Panc1 (cell line): ENCODE data around the gene GIT1. TPM values are rescaled to one million over a fixed set of nuclear protein-coding genes. Genes with fewer than 3 reads are reported as not detected.

ENCODE experiments used
- ATAC-seq: fragments of 200-7000 bp; cut with Tn5 transposase; 2 replicates; pipeline ENCODE4 v1.9.1; 2020; ENCODE audit warnings: mild to moderate bottlenecking, moderate library complexity
- BruUV-seq: library from RNA; stranded (reverse); fragments of 400-500 nt; replicated peaks from 2 replicates; lab custom pipeline; 2021; lab: Mats Ljungman, UMichigan
- CTCF ChIA-PET: fragments of 300-600 bp; sonication (Branson Sonifier 250); formaldehyde crosslinking; loops from one replicate; lab custom pipeline; 2022; ENCODE audit warnings: antibody characterized with exemption; lab: Charles Lee
- POLR2A ChIA-PET: fragments of 300-600 bp; sonication (Branson Sonifier 250); formaldehyde crosslinking; loops from one replicate; lab custom pipeline; 2022; ENCODE audit warnings: antibody characterized with exemption; lab: Charles Lee
- DNase-seq: peaks from one replicate; pipeline ENCODE4 v3.0.0-alpha.2; 2010; ENCODE audit warnings: low read depth, low spot score
- H3K27ac ChIP-seq: 2 replicates; pipeline ENCODE4 v1.5.1; 2011; ENCODE audit warnings: mild to moderate bottlenecking, low read length, inconsistent platforms
- H3K27me3 ChIP-seq: fragments of 200-500 bp; sonication (Bioruptor generic); 2 replicates; pipeline ENCODE4 v1.6.0; 2014; ENCODE audit warnings: low read length, inconsistent platforms; ENCODE audit not compliant: control insufficient read depth, insufficient read depth
- H3K36me3 ChIP-seq: fragments of 200-500 bp; sonication (Bioruptor generic); 2 replicates; pipeline ENCODE4 v1.5.1; 2014; ENCODE audit warnings: inconsistent platforms, mild to moderate bottlenecking, low read length, moderate library complexity; ENCODE audit not compliant: control insufficient read depth, insufficient read depth
- H3K4me1 ChIP-seq: 2 replicates; pipeline ENCODE4 v1.5.1; 2011; ENCODE audit warnings: inconsistent platforms, mild to moderate bottlenecking, low read length, moderate library complexity; ENCODE audit not compliant: control insufficient read depth, insufficient read depth
- H3K4me3 ChIP-seq, 2 experiments: 2 replicates each; pipeline ENCODE4 v1.5.1; 2011 to 2012; ENCODE audit warnings: low read depth in 2 of 2, low read length in 2 of 2, mild to moderate bottlenecking in 2 of 2, inconsistent platforms in 1 of 2, moderate library complexity in 1 of 2
- H3K9me3 ChIP-seq: fragments of 200-500 bp; sonication (Bioruptor generic); 2 replicates; pipeline ENCODE4 v1.5.1; 2014; ENCODE audit warnings: low read depth, mild to moderate bottlenecking, inconsistent platforms, low read length, moderate library complexity; ENCODE audit not compliant: control insufficient read depth, insufficient read depth
- POLR2AphosphoS5 ChIP-seq: IDR thresholded peaks from 2 replicates; pipeline ENCODE4 v1.6.1; 2012; ENCODE audit warnings: mild to moderate bottlenecking, low read depth, low read length, moderate library complexity
- SIN3A ChIP-seq: IDR thresholded peaks from 2 replicates; pipeline ENCODE4 v1.6.1; 2012; ENCODE audit warnings: low read depth, mild to moderate bottlenecking, low read length, moderate library complexity, borderline replicate concordance; ENCODE audit not compliant: insufficient read depth
- TCF7L2 ChIP-seq: IDR thresholded peaks from 2 replicates; pipeline ENCODE4 v1.6.1; 2011; ENCODE audit warnings: mild to moderate bottlenecking, low read depth, low read length, inconsistent platforms
- in situ Hi-C: cut with HindIII; loops from 2 replicates; pipeline ENCODE4 v1.10.0; 2016; ENCODE audit warnings: low sequenced_read_pairs, low pct_unique_long_range_greater_than_20kb
- intact Hi-C: fragments of 100-400 bp; cut with micrococcal nuclease; formaldehyde crosslinking; loops from one replicate; pipeline ENCODE4 v1.10.0; 2022; ENCODE audit not compliant: unreplicated experiment
- total RNA-seq: library from RNA; stranded (reverse); gene quantifications from one replicate; pipeline ENCODE4 v1.2.1, GENCODE V29; 2021; ENCODE audit not compliant: unreplicated experiment
- TF ChIP-seq, protein P1 (sequence below): fragments of 450-650 bp; IDR thresholded peaks from 2 replicates; pipeline ENCODE4 v1.5.1; 2017; ENCODE audit warnings: mild to moderate bottlenecking
- TF ChIP-seq, protein P2 (sequence below), 2 experiments: IDR thresholded peaks; 2 replicates each; pipeline ENCODE4 v1.6.1; 2011 to 2012; ENCODE audit warnings: low read depth in 2 of 2, control low read depth in 1 of 2, low read length in 1 of 2, mild to moderate bottlenecking in 1 of 2, moderate library complexity in 1 of 2; ENCODE audit not compliant: insufficient read depth in 1 of 2

The GIT1 gene
- total RNA-seq, 1 experiment from 2014 or later, result 94.6 TPM

DNA sequence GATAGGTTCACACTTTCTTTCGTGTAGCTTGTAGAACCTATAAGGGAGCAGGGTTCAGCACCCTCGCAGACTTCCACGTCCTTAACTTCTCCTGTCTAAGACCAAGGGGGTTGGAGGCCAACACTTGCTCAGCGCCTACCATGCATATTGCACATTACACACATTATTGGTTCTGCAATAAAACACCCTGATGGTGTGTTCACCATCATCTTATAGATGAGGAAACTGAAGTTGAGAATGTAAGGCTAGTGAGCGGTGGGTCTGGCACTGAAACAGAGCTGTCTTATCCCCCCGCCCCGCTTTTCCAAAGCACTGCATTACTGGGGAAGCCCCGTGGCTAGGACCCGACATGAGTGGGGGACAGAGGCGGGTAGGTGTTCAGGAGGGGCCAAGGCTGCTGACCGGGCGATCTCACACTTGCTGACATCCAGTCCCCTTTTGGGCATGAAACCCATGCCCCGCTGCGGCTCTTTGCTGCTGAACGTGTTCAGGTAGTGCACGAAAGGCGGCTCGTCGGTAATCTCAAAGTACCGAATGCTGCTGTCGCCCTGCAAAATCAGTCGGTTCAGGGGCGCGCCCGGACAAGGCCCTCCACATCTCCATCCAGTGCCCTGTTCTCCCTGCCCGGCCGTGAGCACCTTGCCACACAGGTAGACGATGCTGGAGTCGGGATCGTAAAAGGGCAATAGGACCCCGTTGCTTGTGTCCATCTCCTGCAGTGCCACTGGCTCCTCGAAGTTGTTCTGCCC lies 27.0 kb upstream of the GIT1 start:
- BruUV-seq, result no TSS peak

DNA sequence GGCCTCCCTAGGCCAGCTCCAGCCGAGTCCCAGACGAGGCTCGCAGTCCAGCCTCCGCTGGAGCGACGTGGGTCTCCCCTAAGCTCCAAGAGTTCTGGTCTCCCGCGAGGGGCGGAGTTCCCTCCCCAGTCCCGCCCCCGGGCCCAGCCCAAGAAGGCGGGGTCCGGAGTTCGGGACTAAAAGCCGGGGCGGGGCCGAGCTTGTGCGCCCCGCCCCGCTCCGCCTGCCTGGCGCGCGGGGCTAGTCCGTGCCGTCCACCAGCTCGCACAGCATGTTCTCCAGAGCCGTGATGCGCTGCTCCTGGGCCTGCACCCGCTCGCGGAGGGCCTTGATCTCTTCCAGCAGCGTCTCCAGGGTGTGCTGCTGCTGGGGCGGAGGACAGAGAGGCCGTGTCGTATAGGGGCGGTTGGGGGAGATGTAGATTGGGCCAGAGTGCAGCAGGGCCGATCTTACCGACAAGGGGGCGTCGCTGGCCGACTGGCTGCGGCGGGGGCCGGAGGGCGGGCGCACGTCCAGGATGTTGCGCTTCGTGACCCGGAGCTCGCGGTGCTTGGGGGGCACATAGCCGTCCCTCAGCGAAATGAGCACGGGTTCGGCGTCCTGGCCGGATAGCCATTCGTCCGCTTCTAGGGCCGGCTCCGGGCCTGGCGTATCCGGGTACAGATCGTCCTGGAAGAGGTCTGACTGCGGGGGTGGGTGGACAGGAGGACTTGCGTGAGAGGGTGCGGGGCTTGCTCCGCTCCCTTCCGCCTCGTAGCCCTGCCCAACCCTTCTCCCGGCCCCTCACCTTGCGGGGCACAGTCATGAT lies 26.2 kb upstream of the GIT1 start:
- Histone ChIP-seq H3K27me3 (no peaks in the 10 kb centered on the region), H3K9me3 (no peaks in the 10 kb centered on the region), H3K27ac (peak overlapping the region; percentile 19; the same call in 1 of the 2 replicates), H3K4me1 (peaks cover 37% of the 10 kb centered on the region), H3K36me3 (no peaks in the 10 kb centered on the region), H3K4me3 (peak overlapping the region; percentile 40 to 54)
- ChIA-PET CTCF (interaction anchor here (0.6 to 2.1 kb wide), 5 partner anchors 18 to 246 kb away, joined by 3 to 7 read pairs (median 5); no protein-coding TSS in a partner anchor), POLR2A (interaction anchor here (0.9 kb wide), 1 partner anchor 24 kb away, joined by 3 read pairs; no protein-coding TSS in a partner anchor)
- no peak for DNase-seq
- intact Hi-C loops (no loop called here), in situ Hi-C loops (no loop called here)
- no TSS peak for BruUV-seq
- TF ChIP-seq, protein P1, sequence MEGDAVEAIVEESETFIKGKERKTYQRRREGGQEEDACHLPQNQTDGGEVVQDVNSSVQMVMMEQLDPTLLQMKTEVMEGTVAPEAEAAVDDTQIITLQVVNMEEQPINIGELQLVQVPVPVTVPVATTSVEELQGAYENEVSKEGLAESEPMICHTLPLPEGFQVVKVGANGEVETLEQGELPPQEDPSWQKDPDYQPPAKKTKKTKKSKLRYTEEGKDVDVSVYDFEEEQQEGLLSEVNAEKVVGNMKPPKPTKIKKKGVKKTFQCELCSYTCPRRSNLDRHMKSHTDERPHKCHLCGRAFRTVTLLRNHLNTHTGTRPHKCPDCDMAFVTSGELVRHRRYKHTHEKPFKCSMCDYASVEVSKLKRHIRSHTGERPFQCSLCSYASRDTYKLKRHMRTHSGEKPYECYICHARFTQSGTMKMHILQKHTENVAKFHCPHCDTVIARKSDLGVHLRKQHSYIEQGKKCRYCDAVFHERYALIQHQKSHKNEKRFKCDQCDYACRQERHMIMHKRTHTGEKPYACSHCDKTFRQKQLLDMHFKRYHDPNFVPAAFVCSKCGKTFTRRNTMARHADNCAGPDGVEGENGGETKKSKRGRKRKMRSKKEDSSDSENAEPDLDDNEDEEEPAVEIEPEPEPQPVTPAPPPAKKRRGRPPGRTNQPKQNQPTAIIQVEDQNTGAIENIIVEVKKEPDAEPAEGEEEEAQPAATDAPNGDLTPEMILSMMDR, result no peak
- TF ChIP-seq SIN3A, result peak; percentile 40; the same call in 1 of the 2 replicates
- TF ChIP-seq, protein P2, sequence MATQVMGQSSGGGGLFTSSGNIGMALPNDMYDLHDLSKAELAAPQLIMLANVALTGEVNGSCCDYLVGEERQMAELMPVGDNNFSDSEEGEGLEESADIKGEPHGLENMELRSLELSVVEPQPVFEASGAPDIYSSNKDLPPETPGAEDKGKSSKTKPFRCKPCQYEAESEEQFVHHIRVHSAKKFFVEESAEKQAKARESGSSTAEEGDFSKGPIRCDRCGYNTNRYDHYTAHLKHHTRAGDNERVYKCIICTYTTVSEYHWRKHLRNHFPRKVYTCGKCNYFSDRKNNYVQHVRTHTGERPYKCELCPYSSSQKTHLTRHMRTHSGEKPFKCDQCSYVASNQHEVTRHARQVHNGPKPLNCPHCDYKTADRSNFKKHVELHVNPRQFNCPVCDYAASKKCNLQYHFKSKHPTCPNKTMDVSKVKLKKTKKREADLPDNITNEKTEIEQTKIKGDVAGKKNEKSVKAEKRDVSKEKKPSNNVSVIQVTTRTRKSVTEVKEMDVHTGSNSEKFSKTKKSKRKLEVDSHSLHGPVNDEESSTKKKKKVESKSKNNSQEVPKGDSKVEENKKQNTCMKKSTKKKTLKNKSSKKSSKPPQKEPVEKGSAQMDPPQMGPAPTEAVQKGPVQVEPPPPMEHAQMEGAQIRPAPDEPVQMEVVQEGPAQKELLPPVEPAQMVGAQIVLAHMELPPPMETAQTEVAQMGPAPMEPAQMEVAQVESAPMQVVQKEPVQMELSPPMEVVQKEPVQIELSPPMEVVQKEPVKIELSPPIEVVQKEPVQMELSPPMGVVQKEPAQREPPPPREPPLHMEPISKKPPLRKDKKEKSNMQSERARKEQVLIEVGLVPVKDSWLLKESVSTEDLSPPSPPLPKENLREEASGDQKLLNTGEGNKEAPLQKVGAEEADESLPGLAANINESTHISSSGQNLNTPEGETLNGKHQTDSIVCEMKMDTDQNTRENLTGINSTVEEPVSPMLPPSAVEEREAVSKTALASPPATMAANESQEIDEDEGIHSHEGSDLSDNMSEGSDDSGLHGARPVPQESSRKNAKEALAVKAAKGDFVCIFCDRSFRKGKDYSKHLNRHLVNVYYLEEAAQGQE (IDR thresholded peaks at IDR 0.05; ENCODE audit: insufficient read depth in 1 of 2, low read depth in 2 of 2, low read length in 1 of 2), result no peak
- peak; percentile 83 for ATAC-seq

More for the DNA sequence above, 27.0 kb upstream of the GIT1 start:
- DNase-seq (no peak), ATAC-seq (no peak)
- intact Hi-C loops (no loop called here), in situ Hi-C loops (no loop called here)
- Histone ChIP-seq H3K4me1 (peaks cover 37% of the 10 kb centered on the region), H3K4me3 (peak overlapping the region in 1 of 2 experiments; percentile 54; a peak in 3 of 4 replicates), H3K36me3 (no peaks in the 10 kb centered on the region), H3K9me3 (no peaks in the 10 kb centered on the region), H3K27ac (no peak overlapping the region), H3K27me3 (no peaks in the 10 kb centered on the region)
- TF ChIP-seq, protein P1, result no peak
- no peak for TF ChIP-seq POLR2AphosphoS5
- no peak for TF ChIP-seq SIN3A
- TF ChIP-seq TCF7L2, result no peak
- TF ChIP-seq, protein P2 (IDR thresholded peaks at IDR 0.05; ENCODE audit: insufficient read depth in 1 of 2, low read depth in 2 of 2, low read length in 1 of 2), result no peak
- POLR2A ChIA-PET, result interaction anchor here (0.9 to 1.1 kb wide), 2 partner anchors 12 to 25 kb away, joined by 3 read pairs; no protein-coding TSS in a partner anchor
- CTCF ChIA-PET, result interaction anchor here (0.5 to 2.2 kb wide), 22 partner anchors 9 to 729 kb away, joined by 3 to 15 read pairs (median 4); partner anchors contain the start of gene ANKRD13B
